ENCODE measurements around the gene ALG1. TPM values are rescaled to one million over a fixed set of nuclear protein-coding genes. Genes with fewer than 3 reads are reported as not detected.

ALG1 gene
- total and polyA plus RNA-seq, 2 of the 13 experiments (the other 11 are each of a cell fraction or from before 2014, with no cell fraction given): 43.3 to 75.6 TPM

GRCh38 chr16:5065813-5066212 is 5.8 kb upstream of the ALG1 start, which contains the start of gene C16orf89 (continued):
- TF ChIP-seq ZNF460 (CRISPR knock-in tag; IDR thresholded peaks at IDR 0.05; ENCODE audit: borderline replicate concordance) (no peak), ATF4 (CRISPR knock-in tag; IDR thresholded peaks at IDR 0.05) (no peak), FOXA1 (IDR thresholded peaks at IDR 0.05) (no peak), FOXA1 (CRISPR knock-in tag; IDR thresholded peaks at IDR 0.05) (no peak), BRD4 (CRISPR knock-in tag; IDR thresholded peaks at IDR 0.05) (no peak), GABPB1 (CRISPR knock-in tag; IDR thresholded peaks at IDR 0.05) (peak; percentile 46; the same call in 1 of the 2 replicates), SSRP1 (CRISPR knock-in tag; IDR thresholded peaks at IDR 0.05) (no peak), ZNF263 (CRISPR knock-in tag; IDR thresholded peaks at IDR 0.05) (peak; percentile 60), ZNF501 (CRISPR knock-in tag; IDR thresholded peaks at IDR 0.05) (peak; percentile 59; the same call in 1 of the 2 replicates), MATR3 (CRISPR knock-in tag; IDR thresholded peaks at IDR 0.05) (no peak), DMAP1 (CRISPR knock-in tag; IDR thresholded peaks at IDR 0.05) (no peak), SMC3 (IDR thresholded peaks at IDR 0.05; ENCODE audit: low read length) (no peak), ZNF530 (CRISPR knock-in tag; IDR thresholded peaks at IDR 0.05; ENCODE audit: low read depth) (no peak), MLXIP (CRISPR knock-in tag; IDR thresholded peaks at IDR 0.05; ENCODE audit: borderline replicate concordance) (no peak), GZF1 (CRISPR knock-in tag; IDR thresholded peaks at IDR 0.05) (no peak), RAD21 (CRISPR knock-in tag; IDR thresholded peaks at IDR 0.05) (no peak), HNF1B (CRISPR knock-in tag; IDR thresholded peaks at IDR 0.05) (no peak; the same call in 1 of the 2 replicates), HNRNPUL1 (IDR thresholded peaks at IDR 0.05; ENCODE audit: low read depth, low read length) (no peak), FOXJ3 (CRISPR knock-in tag; IDR thresholded peaks at IDR 0.05; ENCODE audit: borderline replicate concordance) (no peak), ZNF225 (CRISPR knock-in tag; IDR thresholded peaks at IDR 0.05) (peak; percentile 43; the same call in 1 of the 2 replicates), ZNF687 (CRISPR knock-in tag; IDR thresholded peaks at IDR 0.05) (peak; percentile 82)
